ENCODE results near the gene SCAMP1.
"Not testable (repeated sequence)": the region's sequence is repeated elsewhere in the genome, so short reads cannot be mapped to it uniquely, and the experiment has no call there.

The SCAMP1 gene

DNA sequence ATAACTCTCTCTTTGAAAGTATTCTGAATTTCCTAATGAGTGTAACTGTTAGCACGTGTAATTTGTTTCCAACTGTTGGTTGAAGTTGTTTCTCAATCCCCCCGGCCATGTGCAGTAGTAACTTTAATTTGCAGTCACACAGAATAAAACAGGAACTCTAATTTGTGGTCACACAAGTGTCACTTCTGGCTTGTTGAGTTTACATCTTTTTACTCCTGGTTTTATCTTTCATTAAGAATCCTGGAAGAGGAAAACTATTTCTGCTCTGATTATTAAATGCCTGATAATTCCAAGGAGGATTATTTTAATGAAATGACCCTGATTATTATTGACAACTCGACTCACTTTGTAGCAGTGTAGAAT is 1.2 kb downstream of the SCAMP1 start:
- DNase-seq = no peak

DNA sequence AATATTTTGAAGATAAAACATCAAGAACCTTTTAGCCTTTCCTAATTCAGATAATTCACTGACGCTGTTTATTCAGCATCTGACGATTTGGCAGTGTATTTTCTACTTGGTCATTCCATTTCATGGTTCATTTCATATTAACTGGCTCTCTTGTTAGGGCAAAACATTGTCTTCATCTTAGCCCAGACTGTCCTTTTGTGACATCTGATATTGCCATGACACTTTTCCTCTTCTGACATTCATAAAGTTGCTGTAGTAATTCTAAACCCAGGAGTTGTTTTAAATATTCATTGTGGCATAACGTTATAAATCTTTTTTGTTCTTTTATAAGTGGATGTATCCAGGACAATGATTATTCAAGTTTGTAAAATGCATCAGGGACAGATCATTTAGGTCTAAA is 1.8 kb downstream of the SCAMP1 start:
- no peak for DNase-seq

DNA sequence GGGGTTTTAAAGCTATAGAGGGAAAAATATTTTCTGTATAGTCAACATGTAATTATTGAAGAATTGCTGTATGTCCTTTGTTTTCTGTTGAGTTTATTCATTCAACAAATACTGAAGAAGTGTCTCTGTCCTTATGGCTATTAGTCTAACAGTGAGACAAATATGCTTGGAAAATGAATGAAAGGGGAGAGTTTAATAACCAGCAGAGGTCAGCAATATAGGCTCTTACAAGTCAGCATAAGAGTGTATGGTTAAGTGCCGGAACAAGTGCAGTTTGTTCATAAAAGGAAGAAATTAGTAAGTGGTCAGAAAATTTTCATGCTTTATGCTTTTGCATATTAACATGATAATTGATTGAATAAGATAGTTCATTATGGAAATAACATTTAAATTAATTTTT is 3.6 kb downstream of the SCAMP1 start:
- DNase-seq = no peak

DNA sequence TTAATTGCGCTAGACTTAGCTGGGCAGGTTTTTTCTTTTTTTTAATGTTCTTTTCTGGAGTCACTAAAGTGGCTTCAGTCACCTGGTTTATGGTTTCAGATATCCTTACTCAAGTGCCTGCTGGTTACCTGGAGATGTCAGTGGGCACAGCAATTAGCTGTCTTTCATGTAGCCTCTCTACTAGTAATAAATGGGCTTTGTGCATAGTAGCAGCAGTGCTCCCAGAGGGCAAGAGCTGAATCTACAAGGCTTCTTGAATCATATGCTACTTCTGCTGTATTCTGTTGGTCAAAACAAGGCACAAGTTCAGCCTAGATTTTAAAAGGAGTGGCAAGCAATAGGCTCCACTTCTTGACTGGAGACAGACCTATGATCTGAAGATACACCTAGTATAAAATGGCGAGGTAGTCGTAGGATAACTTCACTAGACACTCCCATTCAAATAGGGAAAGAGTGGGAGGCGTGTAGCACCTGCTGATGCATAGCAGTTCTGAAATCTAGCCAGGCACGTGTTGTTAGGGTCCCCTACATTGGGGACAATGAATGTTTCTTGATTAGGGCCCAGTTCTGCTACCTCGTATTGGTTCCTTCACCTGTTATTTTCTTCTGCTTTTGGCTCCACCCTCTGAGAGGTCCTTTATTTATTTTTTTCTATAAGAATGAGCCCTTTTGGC is 7.0 kb downstream of the SCAMP1 start:
- no peak for DNase-seq

DNA sequence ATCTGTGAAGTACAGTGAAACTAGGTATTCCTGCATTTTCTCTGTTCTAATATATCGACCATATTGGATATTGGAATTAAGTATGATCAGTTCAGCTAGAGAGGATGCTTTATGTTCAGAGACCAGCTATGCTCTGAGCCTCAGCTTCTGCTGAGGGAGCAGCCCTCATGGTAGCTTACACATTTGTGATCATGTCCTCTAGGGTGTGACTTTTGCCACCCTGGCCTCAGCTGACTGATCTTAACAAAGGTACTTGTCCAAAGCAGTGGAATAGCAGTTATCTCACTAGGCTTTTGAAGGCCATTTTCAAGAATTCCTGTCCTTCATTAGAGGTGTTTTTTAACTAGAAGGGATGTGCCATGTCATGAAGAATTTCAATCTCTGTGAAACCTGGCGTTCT is 9.3 kb downstream of the SCAMP1 start:
- no peak for DNase-seq

DNA sequence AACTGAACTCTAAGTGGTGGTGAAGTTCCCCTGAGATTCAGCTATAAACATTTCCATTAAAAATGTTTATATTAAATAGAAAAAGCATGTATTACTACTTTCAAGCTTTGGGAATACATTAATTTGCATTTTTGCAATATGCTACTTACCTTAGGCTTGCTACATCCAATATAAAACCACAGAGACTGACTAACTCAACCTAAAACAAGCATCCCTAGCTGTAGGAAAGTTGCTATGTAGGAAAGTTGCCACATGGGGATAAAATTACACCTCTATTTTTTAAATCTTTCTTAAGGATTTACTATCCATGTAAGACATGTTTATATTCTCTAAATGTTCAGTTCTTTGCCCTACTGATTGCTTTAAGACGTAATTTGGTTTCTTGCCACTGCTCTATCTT is 12.8 kb downstream of the SCAMP1 start:
- DNase-seq = no peak

DNA sequence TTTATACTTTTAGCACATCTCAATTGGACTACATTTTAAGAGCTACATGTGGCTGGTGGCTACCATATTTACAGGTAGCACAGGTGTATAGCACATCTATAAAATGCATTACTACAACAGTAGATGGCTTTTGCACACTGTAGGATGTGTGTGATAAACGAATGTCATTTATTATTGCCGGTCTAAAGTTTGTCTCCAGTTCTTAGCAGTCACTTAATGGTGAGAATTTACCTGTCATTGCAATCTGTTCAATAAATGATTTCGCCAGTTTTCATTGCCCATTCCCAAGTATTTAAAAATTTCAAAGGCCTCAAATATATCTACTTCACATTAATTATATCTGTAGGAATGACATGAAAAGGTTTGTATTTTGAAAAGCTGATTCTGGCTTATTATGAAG is 15.9 kb downstream of the SCAMP1 start:
- no peak for DNase-seq

DNA sequence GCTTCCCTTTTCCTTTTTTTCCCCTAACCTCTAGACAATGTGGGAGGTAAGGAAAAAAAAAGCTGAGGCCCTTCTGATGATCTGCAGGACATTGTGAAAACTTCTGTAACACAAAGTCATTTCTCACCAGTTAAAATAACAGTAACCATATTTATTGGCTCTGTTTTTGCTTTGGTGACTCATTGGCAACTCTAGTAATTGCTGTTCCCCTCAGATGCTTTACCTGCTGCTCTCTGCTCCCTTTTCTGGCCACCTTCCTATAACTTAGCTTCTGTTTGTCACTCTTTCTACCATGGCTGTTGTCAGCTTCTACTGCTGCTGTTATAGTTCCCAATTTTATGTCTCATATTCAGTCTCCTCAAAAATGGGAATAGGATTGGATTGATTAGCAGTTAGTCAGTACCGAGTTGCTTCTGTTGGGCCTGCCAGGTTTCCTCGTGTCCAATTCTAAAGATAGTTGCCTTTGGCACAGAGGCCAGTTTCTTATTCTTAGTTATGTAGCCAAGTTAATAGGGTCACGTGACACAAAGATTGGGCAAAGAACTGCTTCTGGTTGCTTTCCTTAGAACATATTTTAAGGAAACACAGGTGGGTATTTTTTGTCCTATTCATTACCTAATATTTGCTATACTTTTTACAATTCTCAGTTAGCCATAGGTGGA is 16.8 kb downstream of the SCAMP1 start:
- no peak for DNase-seq

DNA sequence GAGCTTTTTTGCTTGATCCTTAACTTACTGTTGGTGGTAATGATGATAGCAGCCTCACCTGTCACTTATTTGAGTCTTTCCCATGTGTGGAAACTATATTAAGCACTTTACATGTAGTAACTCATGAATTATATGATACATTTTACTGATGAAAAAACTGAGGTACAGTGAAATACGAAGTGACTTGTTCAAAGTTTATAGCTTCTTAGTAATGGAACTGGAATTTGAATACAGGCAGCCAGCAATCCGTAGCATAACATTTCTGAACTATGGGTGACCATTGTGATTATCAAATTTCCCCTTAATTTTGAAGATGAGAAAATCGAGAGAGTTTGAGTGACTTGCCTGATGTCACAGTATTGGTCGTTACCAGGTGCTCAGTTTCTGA is 17.3 kb downstream of the SCAMP1 start:
- DNase-seq = no peak

DNA sequence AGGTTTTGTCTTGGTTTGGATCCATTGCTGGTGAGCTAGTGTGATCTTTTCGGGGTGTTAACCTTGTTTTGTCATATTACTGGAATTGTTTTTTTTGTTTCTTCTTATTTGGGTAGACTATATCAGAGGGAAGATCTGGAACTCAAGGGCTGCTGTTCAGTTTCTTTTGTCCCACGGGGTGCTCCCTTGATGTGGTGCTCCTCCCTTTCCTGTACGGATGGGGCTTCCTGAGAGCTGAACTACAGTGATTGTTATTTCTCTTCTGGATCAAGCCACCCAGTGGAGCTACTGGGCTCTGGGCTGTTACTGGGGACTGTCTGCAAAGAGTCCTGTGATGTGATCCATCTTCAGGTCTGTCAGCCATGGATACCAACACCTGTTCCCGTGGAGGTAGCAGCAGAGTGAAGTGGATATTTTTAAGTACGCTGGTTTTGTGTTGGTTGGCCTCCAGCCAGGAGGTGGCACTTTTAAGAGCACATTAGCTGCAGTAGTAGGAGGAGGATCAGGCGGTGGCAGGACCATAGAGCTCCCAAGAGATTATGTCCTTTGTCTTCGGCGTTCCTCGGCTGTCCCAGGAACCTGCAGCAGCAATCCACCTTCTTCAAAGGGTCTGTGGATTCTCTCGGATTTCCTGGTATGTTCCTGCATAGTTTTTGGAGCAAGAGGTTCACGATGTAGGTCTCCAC is 27.2 kb downstream of the SCAMP1 start:
- DNase-seq = no peak

DNA sequence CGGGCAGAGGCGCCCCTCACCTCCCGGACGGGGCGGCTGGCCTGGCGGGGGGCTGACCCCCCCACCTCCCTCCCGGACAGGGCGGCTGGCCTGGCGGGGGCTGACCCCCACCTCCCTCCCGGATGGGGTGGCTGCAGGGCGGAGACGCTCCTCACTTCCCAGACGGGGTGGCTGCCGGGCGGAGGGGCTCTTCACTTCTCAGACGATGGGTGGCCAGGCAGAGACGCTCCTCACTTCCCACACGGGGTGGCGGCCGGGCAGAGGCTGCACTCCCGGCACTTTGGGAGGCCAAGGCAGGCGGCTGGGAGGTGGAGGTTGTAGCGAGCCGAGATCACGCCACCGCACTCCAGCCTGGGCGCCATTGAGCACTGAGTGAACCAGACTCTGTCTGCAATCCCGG is 30.9 kb downstream of the SCAMP1 start:
- DNase-seq = not testable (repeated sequence)

DNA sequence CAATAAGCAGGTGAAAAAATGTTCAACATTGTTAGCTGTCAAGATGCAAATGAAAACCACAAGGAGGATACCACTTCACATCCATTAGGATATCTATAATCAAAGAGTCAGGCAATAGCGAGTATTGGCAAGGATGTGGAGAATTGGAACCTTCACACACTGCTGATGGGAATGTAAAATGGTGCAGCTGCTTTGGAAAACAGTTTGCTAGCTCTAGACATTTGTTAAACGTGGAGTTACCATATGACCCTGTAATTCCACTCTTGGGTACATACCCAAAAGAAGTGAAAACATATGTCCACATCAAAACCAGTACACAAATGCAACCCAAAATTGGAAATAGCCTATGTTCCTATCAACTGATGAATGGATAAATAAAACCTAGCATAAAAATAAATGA is 37.4 kb downstream of the SCAMP1 start:
- DNase-seq = no peak

DNA sequence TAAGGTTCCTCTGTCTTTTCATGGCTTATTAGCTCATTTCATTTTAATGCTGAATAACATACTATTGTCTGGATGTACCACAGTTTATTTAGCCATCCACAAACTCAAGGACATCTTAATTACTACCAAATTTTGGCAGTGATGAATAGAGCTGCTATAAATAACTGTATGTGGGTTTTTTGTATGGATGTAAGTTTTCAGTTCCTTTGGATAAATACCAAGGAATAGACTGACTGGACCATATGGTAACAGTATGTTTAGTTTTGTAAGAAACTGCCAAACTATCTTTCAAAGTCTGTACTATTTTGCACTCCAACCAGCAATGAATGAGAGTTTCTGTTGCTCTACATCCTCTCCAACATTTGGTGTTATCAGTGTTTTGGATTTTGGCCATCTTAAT is 38.7 kb downstream of the SCAMP1 start:
- DNase-seq = no peak

DNA sequence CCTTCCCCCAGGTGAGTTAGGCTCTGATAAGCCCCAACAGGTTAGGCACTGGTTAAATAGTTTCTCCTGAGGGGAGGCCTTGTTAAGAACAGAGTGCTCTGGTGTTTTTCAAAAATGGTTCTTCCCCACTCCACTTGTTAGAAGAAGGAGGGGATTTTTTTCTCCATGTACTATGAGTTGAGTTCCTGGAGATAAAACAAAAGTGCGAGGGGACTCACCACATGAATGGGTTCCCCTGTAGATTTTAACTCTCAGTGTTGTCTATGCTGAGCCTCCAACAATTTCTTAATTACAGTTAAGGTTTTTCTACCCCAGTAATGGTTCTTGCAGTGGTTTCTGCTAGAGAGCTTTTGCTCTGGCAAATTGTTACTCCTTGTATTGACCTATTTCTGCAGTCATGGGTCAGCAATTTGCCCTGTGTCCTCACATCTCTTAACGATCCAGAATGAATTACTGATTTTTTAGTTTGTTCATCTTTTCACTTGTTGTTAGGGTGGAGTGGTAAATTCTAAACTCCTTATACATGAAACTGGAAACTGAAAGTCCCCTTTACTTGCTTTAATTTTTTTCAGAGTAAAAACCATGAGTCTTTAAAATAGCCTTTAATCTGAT is 44.4 kb downstream of the SCAMP1 start:
- no peak for DNase-seq

DNA sequence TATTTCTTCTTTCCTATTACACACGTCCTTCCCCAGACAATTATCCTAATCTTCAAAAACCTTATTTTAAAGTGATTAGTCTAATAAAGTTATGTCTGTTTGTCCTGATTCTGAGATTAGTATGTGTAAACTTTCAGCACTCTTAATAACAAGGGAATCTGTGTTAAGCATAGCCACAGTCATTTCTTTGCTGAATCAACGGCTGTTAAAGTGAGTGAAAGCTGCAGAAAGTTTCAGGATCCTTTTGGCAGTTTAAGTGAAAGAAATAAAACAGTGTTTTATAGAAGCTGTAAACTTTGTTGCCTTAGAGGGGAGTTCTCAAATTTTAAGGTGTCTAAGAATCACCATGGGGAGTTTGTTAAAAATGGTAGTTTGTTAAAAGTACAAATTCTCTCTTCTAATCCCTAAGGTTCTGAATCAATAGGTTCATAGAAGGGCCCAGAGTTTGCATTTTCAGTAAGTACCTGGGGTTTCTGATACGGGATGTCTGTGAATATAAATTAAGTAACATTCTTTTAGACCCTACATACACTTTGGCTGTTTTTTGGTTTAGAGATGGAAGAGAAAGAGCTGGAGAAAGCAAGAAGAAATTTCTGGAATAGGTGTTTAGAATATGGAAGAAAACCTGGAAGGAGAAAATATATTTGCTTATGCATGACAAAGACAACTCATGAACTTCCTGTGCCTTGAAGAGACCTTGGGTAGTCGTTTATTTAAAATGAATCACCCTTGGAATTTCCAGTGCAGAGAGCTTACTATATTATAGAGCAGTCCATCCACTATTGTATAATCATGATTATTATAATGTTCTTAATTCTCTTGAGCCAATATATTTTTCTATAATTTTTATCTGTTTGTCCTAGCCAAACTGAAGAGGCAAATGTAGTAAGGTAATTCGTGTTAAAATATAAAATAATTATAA is 45.7 kb downstream of the SCAMP1 start:
- DNase-seq = peak; percentile 9

DNA sequence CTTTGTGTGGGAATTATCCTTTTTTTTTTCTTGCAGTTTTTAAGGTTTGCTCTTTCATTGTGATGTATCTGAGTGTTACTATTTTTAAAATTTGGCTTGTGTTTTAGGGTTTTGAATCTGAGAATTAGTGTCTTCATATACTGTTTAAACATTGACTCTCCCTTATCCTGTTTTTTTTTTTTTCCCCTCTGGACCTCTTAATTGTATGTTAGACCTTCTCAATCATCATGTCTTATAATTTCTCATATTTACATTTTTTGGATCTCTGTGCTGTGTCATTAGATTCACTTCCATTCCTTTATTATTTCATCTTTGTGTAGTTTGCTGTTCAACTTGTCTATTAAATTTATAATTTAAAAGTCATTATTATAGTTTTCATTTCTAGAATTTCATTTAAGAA is 47.0 kb downstream of the SCAMP1 start:
- DNase-seq = no peak

DNA sequence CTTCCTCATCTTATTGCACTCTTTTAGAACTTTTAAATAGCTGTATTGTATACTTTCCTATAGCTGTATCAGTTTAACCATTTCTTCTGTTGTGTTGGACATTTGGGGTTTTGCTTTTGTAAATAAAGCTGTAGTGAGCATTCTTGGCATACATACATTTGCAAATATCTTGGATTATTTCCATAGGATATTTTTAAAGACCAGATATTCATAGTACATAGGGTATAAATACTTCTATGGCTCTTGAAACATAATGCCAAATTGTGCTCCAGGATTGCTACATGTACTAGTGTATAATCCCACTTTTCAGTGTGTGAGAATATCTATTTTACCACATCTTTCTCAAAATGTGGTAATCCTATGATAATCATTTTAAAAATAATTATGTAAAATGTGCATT is 51.2 kb downstream of the SCAMP1 start:
- no peak for DNase-seq

DNA sequence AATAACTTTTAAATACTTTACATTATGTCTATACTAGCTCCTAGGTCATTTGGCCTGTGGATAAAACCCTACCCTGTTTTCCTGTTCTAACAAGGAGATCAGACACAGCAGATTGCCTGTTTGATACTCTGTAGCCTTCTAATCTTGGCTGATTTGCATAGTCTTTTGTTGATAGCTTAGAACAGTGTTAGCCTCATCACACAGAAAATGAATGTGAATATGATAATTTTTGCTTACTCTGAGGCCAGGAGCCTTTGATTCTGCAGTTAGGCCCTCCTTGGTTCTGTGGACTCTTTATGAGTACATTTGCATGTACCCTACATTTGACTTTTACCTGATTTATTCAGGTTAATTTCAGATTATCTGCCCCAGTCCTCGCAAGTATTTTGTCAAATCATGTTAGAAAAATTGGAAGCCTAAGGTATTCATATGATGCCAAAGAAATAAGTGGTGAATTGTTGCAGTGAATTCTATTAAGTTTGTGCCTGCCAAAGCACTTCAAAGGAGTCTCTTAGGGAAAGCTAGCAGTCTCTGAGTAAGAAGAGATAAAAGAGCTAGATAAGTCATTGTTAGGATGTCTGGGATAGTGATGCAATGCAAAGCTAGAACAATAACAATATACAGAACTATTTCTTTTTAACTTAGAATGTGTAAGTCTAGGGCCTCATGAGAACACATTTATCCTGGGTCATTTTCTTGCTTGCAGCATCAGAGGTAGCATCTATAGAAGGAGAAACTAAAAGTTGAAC is 56.4 kb downstream of the SCAMP1 start:
- no peak for DNase-seq

DNA sequence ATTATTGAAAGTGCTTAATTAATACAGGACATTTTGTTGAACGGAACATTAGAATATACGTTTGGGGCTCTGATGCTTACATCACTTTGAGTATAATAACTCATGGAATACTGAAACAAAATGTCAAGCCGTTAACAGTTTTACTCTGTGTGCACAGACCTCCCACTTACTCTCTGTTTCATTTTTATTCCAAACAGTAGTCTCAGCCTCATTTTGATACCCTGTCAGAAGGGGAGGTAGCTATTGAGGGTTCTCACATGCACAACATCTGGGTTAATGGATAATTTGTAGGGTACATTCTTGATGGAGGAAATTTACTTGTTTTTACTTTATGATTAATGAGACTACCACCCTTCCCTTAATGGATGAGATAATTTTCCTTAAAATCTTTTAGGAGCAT is 59.0 kb downstream of the SCAMP1 start:
- DNase-seq = no peak

DNA sequence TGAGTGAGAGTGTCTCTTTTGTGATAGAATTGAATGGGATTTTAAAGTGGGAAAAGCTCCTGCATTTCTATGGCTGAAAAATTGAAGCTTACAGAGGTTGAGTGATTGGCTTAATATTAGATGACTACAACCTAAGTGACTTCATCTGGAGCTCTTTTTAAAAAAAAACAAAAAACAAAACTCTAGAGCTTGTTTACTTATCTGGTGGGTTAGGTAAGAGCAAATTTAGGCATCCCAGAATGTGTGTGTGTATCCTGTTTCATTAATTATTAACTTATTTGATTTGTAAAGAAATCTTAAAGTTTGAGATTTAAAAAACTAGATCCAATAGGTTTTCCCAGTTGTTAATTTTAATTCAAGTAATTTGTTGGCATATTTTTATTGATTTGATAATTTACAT is 60.1 kb downstream of the SCAMP1 start:
- no peak for DNase-seq

DNA sequence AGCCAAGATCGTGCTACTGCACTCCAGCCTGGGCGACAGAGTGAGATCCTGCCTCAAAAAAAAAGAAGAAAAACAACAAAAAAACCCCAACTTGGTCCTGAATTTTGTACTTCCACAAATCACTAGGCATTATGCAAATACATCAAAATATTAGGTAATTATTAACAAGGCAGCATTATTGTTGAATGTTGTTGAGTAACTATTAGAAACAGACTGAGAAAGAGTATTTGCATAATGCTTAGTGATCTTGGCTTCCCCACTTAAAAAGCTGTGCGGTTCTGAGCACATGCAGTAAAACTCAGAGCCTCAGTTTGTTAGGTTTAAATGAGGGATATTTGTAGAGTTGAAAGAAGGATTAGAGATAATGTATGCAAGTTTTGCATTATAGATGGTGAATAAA is 64.2 kb downstream of the SCAMP1 start:
- no peak for DNase-seq

DNA sequence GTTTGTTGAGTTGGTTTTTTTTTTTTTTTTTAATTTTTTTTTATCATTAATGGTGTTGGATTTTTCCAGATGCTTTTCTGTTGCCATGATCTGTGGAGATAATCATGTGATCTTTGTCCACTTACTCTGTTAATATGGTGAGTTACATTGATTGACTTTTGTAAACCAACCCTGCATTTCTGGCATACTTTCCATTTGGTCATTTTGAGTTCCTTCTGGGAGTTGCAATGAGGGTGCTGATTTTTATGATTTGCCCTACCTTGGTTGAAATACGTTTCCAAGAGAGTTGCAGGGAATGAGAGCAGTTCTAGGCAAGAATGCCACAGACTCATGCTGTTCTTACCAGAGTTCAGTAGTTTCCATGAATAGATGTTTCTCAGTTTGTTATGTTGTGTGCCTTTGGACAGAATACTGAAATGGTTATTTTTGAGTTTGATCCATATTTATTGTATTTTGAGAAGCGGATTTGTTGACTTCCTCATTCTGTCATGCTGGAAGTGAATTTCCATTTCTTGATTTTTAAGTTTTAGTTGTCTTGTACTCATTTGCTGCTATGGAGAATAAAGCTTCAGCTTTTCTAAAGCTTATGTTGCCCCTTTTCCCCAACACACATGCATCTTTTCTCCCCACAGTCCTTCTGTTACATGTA is 69.0 kb downstream of the SCAMP1 start:
- DNase-seq = no peak

Data from 8988T (cell line).